Stimulated activated CD4-positive, alpha-beta T cell treated with anti-CD3 and anti-CD28 coated beads, Interleukin-4, amount 100 ng/mL, for 48 hours (primary cell): ENCODE data around the gene BTBD7.
"Not testable (repeated sequence)": the region's sequence is repeated elsewhere in the genome, so short reads cannot be mapped to it uniquely, and the experiment has no call there.

Source experiments
- DNase-seq, 2 donors: peaks; one replicate each; pipeline ENCODE4 v3.0.0-alpha.2; 2020; ENCODE audit warnings: low read depth in 2 of 2

BTBD7 gene, protein sequence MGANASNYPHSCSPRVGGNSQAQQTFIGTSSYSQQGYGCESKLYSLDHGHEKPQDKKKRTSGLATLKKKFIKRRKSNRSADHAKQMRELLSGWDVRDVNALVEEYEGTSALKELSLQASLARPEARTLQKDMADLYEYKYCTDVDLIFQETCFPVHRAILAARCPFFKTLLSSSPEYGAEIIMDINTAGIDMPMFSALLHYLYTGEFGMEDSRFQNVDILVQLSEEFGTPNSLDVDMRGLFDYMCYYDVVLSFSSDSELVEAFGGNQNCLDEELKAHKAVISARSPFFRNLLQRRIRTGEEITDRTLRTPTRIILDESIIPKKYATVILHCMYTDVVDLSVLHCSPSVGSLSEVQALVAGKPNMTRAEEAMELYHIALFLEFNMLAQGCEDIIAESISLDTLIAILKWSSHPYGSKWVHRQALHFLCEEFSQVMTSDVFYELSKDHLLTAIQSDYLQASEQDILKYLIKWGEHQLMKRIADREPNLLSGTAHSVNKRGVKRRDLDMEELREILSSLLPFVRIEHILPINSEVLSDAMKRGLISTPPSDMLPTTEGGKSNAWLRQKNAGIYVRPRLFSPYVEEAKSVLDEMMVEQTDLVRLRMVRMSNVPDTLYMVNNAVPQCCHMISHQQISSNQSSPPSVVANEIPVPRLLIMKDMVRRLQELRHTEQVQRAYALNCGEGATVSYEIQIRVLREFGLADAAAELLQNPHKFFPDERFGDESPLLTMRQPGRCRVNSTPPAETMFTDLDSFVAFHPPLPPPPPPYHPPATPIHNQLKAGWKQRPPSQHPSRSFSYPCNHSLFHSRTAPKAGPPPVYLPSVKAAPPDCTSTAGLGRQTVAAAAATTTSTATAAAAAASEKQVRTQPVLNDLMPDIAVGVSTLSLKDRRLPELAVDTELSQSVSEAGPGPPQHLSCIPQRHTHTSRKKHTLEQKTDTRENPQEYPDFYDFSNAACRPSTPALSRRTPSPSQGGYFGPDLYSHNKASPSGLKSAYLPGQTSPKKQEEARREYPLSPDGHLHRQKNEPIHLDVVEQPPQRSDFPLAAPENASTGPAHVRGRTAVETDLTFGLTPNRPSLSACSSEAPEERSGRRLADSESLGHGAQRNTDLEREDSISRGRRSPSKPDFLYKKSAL

GRCh38 chr14:93332853-93333630 lies at the start of gene BTBD7:
Gene BTBD7 (minus strand): TSS chr14:93333036. CDS start chr14:93296051, 36,985 bp downstream.
- DNase-seq: peak; percentile 92 to 94

DNA sequence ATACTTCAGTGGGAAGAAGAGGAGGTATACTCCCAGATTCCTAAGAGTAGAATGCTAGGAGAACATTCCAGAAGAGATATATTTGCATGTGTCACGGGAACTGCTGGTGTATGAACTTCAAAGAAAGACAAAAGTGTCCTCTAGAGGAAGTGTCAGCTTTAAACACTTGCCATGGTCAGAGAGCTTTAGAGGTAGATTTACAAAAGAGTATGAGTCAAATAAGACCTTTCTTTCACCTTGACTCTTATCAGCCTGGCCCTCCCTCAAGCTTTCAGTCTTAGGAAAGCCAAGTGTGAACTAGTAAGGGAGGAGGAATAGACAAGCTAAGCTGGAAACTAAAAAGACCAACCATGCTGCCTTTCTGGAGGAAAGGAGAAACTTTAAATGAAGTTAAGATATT lies 48.8 kb upstream of the BTBD7 start:
- no peak for DNase-seq

GRCh38 chr14:93379831-93380230 lies 47.0 kb upstream of the BTBD7 start:
- no peak for DNase-seq

DNA sequence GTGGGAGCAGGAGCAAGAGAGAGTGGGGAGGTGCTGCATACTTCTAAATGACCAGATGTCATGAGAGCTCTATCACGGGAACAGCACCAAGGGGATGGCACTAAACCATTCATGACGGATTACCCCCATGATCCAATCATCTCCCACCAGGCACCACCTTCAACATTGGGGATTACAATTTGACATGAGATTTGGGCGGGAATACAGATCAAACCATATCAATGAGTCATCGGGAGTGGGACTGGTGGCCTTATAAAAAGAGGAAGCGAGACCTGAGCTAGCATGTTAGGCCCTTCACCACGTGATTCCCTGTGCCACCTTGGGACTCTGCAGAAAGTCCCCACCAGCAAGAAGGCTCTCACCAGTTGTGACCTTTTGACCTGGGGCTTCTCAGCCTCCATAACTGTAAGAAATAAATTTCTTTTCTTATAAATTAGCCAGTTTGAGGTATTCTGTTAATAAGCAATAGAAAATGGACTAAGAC lies 42.9 kb upstream of the BTBD7 start:
- no peak for DNase-seq

- no peak for DNase-seq
These were observed 37.0 kb upstream of the BTBD7 start for GRCh38 chr14:93369713-93370266.

DNA sequence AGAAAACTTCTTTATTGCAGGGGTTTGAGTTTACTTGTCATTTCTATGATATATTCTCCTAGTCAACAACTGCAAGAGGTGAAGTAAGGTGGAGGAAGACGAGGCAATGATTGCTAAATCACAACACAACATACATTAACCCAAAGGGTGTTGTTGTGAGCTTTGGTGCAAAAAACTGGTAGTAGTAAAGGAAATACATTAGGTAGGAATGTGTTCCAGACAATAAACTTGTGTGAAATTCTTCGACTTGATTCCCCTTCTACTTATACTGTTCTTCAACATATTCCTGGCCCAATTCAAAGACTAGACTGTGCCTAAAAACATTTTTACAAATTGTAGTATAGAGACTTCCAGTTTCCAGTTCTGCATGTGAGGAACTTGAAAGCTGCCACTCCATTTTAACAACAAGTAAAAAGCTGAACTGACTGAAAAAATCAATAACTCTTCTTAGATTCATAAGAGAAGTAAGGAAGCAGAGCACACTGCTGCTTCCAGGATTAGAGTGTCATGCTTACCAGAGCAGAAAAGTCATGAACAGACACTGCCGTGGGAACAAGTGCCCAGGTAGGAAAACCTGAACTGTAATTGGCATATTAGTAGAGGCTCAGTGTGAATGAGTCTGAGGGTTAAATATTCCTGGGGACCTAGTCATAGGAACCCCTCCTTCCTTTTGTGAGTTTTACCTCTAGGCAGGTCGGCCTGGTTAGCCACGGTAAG lies 36.3 kb upstream of the BTBD7 start:
- no peak for DNase-seq

- DNase-seq: not testable (repeated sequence)
These were observed 22.0 kb upstream of the BTBD7 start for GRCh38 chr14:93354873-93355272.

- DNase-seq: no peak
These were observed 15.5 kb upstream of the BTBD7 start for GRCh38 chr14:93348292-93348691.

DNA sequence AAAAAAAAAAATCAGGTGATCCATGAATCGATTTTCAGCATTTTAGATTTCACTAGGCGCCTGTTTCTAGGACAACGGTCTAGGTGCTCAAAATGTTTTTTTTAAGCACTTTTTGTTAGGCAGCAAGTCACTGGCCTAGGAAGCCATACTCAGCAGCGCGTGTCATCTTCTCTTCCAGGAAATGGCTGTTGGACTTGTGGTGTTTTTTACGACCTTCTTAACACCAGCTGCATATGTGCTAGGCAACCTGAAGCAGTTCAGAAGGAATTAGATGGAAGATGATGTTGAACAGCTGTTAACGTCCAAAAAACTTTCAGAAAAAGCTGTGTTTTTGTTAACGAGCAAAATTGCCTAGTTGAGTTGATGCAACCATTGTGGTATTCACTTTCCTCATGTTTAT lies 15.0 kb upstream of the BTBD7 start:
- no peak for DNase-seq

DNA sequence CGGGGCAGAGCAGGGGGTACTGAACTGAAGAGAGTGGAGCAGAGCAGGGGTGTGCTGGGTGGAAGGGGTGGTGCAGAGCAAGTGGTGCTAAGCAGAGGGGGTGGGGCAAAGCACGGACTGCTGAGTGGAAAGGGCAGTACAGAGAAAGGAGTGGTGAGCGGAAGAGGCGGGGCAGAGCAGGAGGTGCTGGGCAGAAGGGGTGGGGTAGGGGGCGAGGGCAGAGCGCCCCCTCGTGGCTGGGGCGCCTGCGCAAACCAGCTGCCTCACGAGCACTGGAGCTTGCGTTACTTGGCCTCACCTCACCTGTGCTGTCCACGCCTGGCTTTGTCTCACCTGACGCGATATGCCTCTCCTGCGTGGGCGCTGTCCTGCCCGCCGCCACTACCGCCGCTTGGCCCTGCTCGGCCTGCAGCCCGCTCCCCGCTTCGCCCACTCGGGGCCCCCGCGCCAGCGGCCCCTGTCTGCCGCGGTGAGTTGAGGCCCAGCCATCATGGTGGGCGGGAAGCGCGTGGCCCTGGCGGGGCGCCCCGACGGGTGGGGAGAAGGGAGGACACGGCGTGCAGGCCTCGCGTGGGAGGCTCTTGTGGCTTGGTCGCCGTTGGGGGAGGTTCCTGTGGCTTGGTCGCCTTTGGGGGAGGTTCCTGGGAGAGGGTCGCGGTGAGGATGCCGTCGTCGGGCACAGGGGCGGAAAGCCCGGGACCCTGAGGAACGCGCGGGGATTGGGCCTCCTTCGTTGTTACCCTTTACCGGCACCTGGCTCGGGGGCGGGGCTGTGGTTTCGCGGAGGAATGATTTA lies 14.3 kb upstream of the BTBD7 start, which contains the start of gene COX8C:
TSS of gene COX8C (plus strand) at position 257 of the 796 bp plus-strand sequence. CDS start at position 344, 87 bp downstream.
- no peak for DNase-seq

DNA sequence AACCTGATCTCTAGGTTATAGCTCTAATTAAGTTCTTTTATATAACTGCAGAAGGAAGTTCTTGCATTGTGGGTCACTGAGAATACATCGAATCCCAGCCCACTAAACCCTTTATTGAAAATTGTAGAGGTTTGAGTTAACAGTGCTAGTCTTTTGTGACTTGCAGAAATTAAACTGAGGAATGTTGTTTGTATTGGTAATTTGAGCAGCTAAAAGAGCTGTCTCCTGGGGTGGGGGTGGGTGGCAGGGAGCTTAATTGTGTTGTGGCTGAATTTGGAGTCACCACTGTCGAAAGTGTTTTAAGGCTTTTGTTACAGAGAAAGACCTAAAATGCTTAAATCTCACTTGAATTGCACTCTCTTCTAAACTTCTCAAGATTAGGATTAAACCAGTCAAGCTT lies 11.0 kb upstream of the BTBD7 start:
- DNase-seq: no peak

- no peak for DNase-seq
These were observed 10.4 kb upstream of the BTBD7 start for GRCh38 chr14:93343266-93343665.

GRCh38 chr14:93337884-93338283 lies 5.0 kb upstream of the BTBD7 start:
- no peak for DNase-seq

- DNase-seq: no peak
These were observed 4.4 kb upstream of the BTBD7 start for GRCh38 chr14:93337143-93337753.

DNA sequence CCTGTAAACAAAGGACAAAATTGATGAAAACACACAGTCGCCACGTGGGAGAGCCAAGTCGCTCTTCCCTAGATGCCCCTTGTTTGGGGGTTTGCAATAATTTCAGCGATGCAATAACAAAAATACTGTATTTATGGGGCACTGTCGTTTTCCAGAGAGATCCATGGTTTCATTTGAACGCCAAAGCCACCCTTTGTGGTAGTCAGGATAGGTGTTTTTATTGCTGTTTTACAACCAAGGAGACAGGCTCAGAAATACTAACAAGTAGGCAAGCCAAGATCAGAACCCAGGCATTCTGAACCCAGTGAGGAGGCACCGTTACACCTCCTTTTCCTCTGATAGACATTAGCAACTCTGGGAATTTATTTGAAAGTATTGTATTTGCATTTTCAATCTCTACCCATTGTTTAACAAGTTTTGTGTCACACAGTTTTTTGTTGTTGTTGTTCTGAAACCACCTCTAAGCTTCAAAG lies 831 bp upstream of the BTBD7 start:
- no peak for DNase-seq

- peak; percentile 5 to 17 for DNase-seq
These were observed 411 bp downstream of the BTBD7 start for GRCh38 chr14:93332397-93332852.

DNA sequence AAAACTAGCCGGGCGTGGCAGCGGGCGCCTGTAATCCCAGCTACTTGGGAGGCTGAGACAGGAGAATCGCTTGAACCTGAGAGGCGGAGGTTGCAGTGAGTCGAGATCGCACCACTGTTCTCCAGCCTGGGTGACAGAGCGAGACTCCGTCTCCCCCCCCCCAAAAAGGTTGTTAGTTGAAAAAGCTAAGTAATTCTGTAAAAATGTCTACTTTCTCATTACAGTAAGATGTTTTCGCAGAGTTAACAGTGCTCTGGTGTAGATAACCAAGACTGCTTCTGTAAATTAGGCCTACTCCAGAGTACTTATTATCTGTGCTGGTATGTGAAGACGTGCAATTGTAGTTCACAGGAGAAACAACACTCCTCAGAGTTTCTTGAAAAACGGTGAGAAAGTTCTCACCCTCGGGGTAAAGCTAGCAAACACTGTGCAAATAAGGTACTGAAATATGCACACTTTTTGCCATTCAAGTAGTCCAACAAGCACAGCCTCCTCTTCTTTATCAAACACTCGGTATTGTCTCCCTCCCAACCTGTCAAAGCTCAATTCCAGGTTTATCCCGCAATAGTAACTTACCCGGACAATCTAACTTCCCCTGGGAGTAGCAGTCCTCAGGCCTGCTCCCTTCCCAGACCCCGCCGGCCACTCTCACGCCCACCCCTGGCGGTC lies 974 bp downstream of the BTBD7 start:
- DNase-seq: no peak
